Sciatic nerve (tissue), 2 donors: ENCODE data around the gene NIFK. TPM values are rescaled to one million over a fixed set of nuclear protein-coding genes. Genes with fewer than 3 reads are reported as not detected.
"Not testable (repeated sequence)": the region's sequence is repeated elsewhere in the genome, so short reads cannot be mapped to it uniquely, and the experiment has no call there.

ENCODE experiments used
- ATAC-seq: fragments of 200-7000 bp; cut with Tn5 transposase; one replicate; pipeline ENCODE4 v1.9.1; 2020; ENCODE audit warnings: mild to moderate bottlenecking, moderate library complexity
- DNase-seq: peaks from one replicate; pipeline ENCODE4 v3.0.0-alpha.2; 2020; ENCODE audit warnings: low spot score
- intact Hi-C: fragments of 100-400 bp; cut with DNase I; formaldehyde crosslinking; loops from one replicate; pipeline ENCODE4 v1.14.2; 2022
- total RNA-seq: library from RNA; stranded (reverse); fragmentation: NEBNext Ultra II Directional; extraction: Animal tissue kit (Norgen Biotek cat#: 25700); gene quantifications from one replicate; pipeline ENCODE4 v1.2.1, GENCODE V29; 2021
- donor health status: DM: no; HTN: no; CAD: no.
- donor health status: DM: no; HTN: no; CAD: no.

NIFK gene
- total RNA-seq, 1 donor from 2014 or later, result 35.7 TPM

GRCh38 chr2:121736140-121736461, 574 bp downstream of the NIFK start:
- intact Hi-C loops, result loop anchor here (10.0 kb wide), 1 partner anchor 211 kb away; no protein-coding TSS in a partner anchor
- ATAC-seq (no peak), DNase-seq (no peak)

DNA sequence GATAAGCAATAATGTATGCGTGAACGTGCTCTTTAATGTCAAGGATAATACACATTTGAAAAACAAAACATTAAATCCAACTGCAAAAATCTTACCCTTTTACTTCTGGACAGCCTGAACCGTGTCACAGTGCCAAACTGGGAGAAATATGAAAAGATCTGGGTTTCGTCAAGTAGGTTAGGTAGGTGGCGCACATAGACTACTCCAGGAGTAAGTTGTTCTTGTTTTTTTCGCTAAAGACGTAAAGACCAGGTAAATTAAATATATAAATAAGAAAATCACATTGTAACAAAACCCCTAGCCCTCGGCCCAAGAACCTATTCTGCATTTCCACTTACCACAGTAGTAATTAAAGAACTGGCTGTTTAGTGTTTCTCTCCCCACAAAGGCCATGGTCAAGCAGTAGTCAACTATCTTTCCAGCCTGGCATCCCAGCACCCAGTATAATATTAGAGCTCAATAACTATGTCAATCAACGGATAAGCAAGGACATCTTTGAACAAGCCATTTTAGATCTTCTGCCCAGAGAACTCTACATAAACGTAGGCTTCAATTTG, 1.1 kb downstream of the NIFK start:
- ATAC-seq, result no peak
- DNase-seq, result no peak
- intact Hi-C loops, result loop anchor here (10.0 kb wide), 1 partner anchor 211 kb away; no protein-coding TSS in a partner anchor

DNA sequence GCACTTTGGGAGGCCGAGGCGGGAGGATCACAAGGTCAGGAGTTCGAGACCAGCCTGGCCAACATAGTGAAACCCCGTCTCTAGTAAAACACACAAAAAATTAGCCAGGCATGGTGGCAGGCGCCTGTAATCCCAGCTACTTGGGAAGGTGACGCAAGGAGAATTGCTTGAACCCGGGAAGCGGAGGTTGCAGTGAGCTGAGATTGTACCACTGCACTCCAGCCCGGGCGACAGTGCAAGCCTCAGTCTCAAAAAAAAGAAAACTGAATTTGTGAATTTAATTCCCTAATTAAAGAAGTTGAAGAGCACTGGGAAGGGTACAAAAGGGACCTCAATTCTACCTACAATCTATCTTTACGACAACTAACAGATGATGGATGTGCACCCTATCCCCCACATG, 2.1 kb downstream of the NIFK start:
- ATAC-seq, DNase-seq: not testable (repeated sequence)
- intact Hi-C loops, result loop anchor here (10.0 kb wide), 1 partner anchor 210 kb away; no protein-coding TSS in a partner anchor

DNA sequence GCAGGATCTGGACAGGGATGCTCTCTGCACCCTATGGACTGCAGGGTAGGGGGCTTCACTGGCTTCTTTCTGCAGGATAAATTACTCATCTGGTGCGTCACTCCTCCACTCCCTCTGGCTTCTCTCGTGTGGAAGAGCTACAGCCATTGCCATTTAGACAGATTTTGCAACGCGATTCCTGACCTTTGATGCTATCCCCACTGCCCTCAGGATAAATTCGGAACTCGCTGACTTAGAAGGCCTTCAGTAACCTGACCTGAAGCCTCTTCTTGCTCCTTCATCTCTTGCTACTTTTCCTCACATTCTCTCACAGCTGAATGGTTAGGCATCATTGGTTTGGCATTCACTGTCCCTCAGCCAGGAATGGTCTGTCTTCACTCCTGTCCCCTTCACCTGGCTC, 5.3 kb downstream of the NIFK start:
- no peak for ATAC-seq
- intact Hi-C loops, result loop anchor here (10.0 kb wide), 1 partner anchor 207 kb away; no protein-coding TSS in a partner anchor

GRCh38 chr2:121727950-121728349, 8.7 kb downstream of the NIFK start:
- no peak for DNase-seq

More for the DNA sequence above, 5.3 kb downstream of the NIFK start:
- no peak for DNase-seq

DNA sequence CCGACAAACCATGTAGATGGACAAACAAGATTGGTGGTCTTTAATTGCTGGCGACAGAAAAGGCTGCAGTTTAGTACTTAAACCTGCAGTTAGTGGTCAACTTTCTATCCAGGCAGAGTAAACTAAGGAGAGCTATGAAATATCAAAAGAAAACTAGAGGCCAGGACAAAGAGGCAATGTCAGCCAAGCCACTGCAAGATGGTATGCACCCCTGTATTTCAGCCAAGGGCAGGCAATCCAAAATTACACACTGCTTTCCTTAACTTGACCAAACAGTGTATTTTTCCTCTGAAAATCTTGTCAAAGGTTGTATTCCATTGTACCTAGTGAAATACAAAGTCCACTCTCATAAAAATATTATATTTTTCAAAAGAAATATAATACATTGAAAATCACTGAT, 9.3 kb downstream of the NIFK start:
- DNase-seq, result no peak
- no peak for ATAC-seq
- intact Hi-C loops, result no loop called here

More at GRCh38 chr2:121727950-121728349, 8.7 kb downstream of the NIFK start:
- intact Hi-C loops, result no loop called here
- no peak for ATAC-seq

GRCh38 chr2:121723316-121723715, 13.4 kb downstream of the NIFK start:
- DNase-seq (no peak), ATAC-seq (no peak)
- intact Hi-C loops, result no loop called here

DNA sequence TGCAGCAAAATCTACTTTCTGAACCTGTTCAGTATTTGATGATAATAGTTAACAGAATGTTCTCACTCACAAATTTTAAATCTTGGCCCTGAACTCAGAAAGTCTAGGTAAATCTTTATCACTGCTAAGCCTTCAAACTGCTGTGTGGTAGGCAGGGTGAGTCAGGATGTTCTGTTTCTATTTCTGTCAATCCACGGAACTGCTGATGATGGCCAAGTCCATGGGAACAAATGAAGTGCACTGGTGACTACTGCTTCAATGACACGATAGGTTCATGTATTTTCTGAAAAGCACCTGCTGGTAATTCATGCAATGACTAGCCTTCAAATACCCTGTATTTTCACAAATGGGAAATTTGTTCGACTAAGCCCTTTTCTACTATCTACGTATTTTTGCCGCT, 14.2 kb downstream of the NIFK start:
- intact Hi-C loops, result no loop called here
- ATAC-seq, result no peak
- no peak for DNase-seq

GRCh38 chr2:121721926-121722325, 14.7 kb downstream of the NIFK start:
- DNase-seq (no peak), ATAC-seq (no peak)
- intact Hi-C loops, result no loop called here

DNA sequence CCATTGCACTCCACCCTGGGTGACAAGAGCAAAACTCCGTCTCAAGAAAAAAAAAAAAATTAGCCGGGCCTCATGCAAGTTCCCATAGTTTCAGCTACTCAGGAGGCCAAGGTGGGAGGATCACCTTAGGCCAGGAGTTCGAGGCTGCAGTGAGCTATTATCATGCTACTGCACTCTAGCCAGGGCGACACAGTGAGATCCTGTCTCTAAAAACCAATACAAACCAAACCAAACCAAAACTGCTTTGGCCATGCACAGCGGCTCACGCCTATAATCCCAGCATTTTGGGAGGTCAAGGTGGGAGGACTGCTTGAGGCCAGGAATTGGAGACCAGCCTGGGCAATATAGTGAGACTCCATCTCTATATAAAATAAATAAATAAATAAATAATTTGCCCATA, 19.1 kb downstream of the NIFK start:
- no peak for ATAC-seq
- intact Hi-C loops, result no loop called here
- DNase-seq, result no peak

DNA sequence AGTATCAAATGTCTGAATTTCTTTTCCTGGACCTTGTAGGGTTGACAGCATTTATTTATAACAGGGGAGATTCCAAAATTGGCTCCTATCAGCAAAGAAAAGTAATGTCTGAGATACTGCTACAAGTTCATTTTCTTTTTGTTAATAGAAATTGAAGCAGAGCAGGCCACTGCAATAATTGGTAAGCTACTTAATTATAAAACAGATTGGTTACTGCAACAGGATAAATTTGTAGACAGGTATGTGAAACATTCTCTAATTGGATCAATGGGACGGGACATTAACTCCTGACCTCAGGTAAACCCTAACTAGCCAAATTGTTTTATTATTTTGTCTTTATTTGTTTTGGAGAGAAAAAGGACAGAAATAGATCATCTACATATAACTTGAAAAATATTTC, 20.5 kb downstream of the NIFK start:
- intact Hi-C loops, result no loop called here
- no peak for DNase-seq
- ATAC-seq, result no peak

DNA sequence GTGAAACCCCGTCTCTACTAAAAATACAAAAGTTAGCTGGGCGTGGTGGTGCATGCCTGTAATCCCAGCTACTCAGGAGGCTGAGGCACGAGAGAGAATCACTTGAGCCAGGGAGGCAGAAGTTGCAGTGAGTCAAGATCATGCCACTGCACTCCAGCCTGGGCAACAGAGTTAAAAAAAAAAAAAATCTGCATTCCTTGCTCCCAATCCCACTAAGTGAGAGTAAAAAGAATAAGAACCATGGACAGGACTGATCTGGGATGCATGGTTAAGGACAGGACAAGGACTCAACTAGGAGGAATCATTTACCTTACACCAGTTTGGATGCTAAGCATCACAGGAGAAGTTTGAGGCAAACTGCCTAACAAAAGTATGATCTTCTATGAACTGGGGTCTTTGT, 25.2 kb downstream of the NIFK start:
- ATAC-seq, DNase-seq, intact Hi-C loops: not testable (repeated sequence)

DNA sequence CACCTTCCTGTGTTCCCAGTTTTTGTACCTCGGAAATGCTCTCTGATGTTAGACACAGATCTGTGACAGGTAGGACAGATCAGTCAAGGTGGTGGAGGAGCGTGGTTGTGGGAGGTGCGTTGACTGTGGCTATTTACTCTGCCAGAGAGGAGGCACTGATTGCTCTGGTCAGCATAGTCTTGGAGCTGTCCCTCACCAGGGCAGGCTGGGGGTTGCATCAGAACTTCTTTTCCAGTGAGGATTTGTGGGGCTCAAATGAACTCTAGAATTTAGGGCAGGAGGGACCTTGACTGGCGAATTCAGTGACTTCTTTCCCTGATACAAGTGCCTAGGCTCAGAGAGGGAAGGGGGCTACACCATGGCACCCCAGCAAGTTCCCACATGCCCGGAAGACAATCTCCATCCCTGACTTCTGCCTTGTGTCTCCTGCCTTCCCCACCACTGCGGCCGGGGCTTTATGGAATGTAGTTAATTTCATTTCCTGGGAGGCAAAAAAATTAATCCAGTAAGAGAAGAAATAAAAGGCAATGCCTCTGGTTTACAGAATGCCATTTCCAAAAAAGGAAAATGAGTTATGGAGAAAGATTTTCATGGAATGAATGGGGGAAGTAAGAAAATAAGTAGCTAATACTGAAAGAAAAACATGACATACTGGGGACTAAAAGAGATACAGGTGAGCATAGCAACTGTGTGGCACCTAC, 26.1 kb downstream of the NIFK start:
- ATAC-seq (no peak), DNase-seq (no peak)

GRCh38 chr2:121709776-121710469, 26.8 kb downstream of the NIFK start:
- DNase-seq, result no peak
- intact Hi-C loops, result no loop called here
- ATAC-seq, result no peak

More for the DNA sequence above, 26.1 kb downstream of the NIFK start:
- intact Hi-C loops, result no loop called here

DNA sequence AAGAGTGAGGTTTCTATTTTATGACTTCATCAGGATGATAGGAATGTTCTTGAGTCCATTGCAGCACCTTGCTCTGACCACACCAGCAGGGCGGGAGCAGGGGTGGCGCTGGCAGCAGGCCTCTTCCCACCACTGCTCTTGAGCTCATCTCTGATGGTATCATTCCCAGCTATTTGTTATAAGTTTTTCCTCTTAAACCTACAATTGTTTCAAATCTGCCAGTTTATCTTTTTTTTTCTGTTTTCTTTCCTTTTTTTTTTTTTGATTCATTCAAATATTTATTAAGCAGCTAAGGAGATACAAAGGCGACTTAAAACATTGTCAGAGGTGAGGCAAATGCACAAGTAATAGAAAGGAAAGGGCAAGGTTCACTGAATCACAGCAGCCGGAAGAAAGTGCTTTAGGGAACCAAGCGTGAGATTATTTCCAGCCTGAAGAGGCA, 28.7 kb downstream of the NIFK start:
- intact Hi-C loops, result no loop called here
- ATAC-seq, result no peak
- DNase-seq, result no peak

GRCh38 chr2:121707344-121707919, 29.2 kb downstream of the NIFK start:
- ATAC-seq (no peak), DNase-seq (no peak)
- intact Hi-C loops, result no loop called here

GRCh38 chr2:121705958-121706357, 30.7 kb downstream of the NIFK start:
- ATAC-seq, result no peak
- intact Hi-C loops, result no loop called here
- no peak for DNase-seq

DNA sequence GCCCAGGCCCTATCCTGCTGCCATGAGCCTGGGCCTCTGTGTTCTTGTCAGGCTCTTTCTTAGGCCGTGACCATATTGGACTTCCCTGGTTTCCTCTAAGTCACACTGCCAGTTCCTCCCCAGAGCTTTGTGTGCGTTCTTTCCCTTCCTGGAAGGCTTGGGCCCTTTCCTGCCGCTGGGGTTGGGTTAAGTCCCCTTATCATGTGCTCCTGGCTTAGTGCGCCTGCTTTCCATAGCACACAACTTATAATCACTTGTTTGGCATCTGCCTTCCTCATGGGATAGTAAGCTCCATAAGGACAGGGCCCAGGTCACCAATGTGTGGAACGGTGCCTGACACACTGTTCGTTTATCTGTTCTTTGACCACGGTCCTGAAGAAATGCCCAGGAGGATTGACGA, 31.3 kb downstream of the NIFK start:
- ATAC-seq, result no peak
- intact Hi-C loops, result no loop called here
- no peak for DNase-seq

- not testable (repeated sequence) for DNase-seq, ATAC-seq
Observed at GRCh38 chr2:121701761-121702160, 34.9 kb downstream of the NIFK start.

More at GRCh38 chr2:121701761-121702160, 34.9 kb downstream of the NIFK start:
- intact Hi-C loops, result not testable (repeated sequence)
